KMS-11 (cell line): ENCODE data around the gene KLHL29.

ENCODE experiments used
- H2AFZ ChIP-seq: fragments of 200-600 bp; sonication (generic); 2 replicates; pipeline ENCODE4 v1.6.1; 2016; ENCODE audit warnings: antibody characterized with exemption, mixed run types, low read depth
- H3K27ac ChIP-seq: fragments of 200-600 bp; sonication (generic); 2 replicates; pipeline ENCODE4 v1.6.1; 2016; ENCODE audit warnings: mild to moderate bottlenecking, mixed run types
- H3K27me3 ChIP-seq: fragments of 200-600 bp; sonication (generic); 2 replicates; pipeline ENCODE4 v1.6.1; 2017; ENCODE audit warnings: mild to moderate bottlenecking, low read depth, mixed run types, moderate library complexity; ENCODE audit not compliant: insufficient read depth
- H3K36me3 ChIP-seq: fragments of 200-600 bp; sonication (generic); 2 replicates; pipeline ENCODE4 v1.6.1; 2017; ENCODE audit warnings: mild to moderate bottlenecking, mixed run types; ENCODE audit not compliant: insufficient read depth
- H3K4me1 ChIP-seq: fragments of 200-600 bp; sonication (generic); 2 replicates; pipeline ENCODE4 v1.6.1; 2016; ENCODE audit warnings: mild to moderate bottlenecking, low read depth, mixed run types; ENCODE audit not compliant: poor library complexity, severe bottlenecking
- H3K4me2 ChIP-seq: fragments of 200-600 bp; sonication (generic); 2 replicates; pipeline ENCODE4 v1.7.0; 2016; ENCODE audit warnings: mild to moderate bottlenecking, mixed run types
- H3K4me3 ChIP-seq: fragments of 200-600 bp; sonication (generic); IDR thresholded peaks from 2 replicates; pipeline ENCODE4 v1.6.1; 2017; ENCODE audit warnings: low read depth, low read length, mixed read lengths; ENCODE audit not compliant: insufficient read depth
- H3K79me2 ChIP-seq: fragments of 200-600 bp; sonication (generic); 2 replicates; pipeline ENCODE4 v1.6.1; 2016; ENCODE audit warnings: low read depth, mixed run types; ENCODE audit not compliant: insufficient read depth
- H3K9ac ChIP-seq: fragments of 200-600 bp; sonication (generic); 2 replicates; pipeline ENCODE4 v1.6.1; 2016; ENCODE audit warnings: mild to moderate bottlenecking, mixed run types
- H4K20me1 ChIP-seq: fragments of 200-600 bp; sonication (generic); 2 replicates; pipeline ENCODE4 v1.6.1; 2016; ENCODE audit warnings: mild to moderate bottlenecking, mixed run types; ENCODE audit not compliant: insufficient read depth
- TF ChIP-seq, protein P1 (sequence below): fragments of 200-600 bp; sonication (generic); conservative IDR thresholded peaks from 2 replicates; pipeline ENCODE4 v1.6.1; 2017; ENCODE audit warnings: low read depth, mild to moderate bottlenecking, antibody characterized with exemption, low read length, moderate library complexity, mixed read lengths

The KLHL29 gene

DNA sequence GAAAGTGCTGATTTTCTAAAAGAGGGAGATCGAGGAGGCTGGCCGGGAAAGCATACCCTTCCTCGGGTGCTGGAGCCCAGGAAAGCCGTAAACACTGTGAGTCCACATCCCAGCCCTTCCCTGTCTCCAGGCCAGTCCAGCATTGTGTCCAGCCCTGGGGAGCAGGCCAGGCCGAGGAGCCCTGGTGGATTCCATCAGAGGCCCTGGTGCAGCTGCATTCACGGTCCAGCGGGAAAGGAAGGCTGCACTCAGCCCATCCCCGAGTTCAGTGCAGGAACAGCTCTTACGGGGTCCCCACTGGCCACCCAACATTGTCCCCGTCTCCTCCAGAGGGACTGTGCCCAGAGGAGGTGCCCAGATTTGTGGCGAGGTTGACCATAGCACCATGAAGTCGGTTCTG lies 218.6 kb downstream of the KLHL29 start:
- Histone ChIP-seq H3K9ac (no peak overlapping the region), H3K4me3 (no peak overlapping the region), H3K4me2 (no peak overlapping the region), H3K27ac (no peak overlapping the region), H3K4me1 (no peaks in the 10 kb centered on the region), H2AFZ (no peak overlapping the region), H3K27me3 (no peaks in the 10 kb centered on the region), H4K20me1 (no peaks in the 10 kb centered on the region), H3K36me3 (no peaks in the 10 kb centered on the region), H3K79me2 (no peaks in the 10 kb centered on the region)
- TF ChIP-seq, protein P1, sequence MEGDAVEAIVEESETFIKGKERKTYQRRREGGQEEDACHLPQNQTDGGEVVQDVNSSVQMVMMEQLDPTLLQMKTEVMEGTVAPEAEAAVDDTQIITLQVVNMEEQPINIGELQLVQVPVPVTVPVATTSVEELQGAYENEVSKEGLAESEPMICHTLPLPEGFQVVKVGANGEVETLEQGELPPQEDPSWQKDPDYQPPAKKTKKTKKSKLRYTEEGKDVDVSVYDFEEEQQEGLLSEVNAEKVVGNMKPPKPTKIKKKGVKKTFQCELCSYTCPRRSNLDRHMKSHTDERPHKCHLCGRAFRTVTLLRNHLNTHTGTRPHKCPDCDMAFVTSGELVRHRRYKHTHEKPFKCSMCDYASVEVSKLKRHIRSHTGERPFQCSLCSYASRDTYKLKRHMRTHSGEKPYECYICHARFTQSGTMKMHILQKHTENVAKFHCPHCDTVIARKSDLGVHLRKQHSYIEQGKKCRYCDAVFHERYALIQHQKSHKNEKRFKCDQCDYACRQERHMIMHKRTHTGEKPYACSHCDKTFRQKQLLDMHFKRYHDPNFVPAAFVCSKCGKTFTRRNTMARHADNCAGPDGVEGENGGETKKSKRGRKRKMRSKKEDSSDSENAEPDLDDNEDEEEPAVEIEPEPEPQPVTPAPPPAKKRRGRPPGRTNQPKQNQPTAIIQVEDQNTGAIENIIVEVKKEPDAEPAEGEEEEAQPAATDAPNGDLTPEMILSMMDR = no peak

GRCh38 chr2:23604731-23605130 lies 219.8 kb downstream of the KLHL29 start:
- H3K9ac ChIP-seq = no peak overlapping the region
- no peak overlapping the region for H3K4me2 ChIP-seq
- no peak overlapping the region for H2AFZ ChIP-seq
- no peaks in the 10 kb centered on the region for H3K36me3 ChIP-seq
- no peaks in the 10 kb centered on the region for H3K27me3 ChIP-seq
- H3K27ac ChIP-seq = no peak overlapping the region
- H3K4me1 ChIP-seq = no peaks in the 10 kb centered on the region
- H3K79me2 ChIP-seq = no peaks in the 10 kb centered on the region
- H3K4me3 ChIP-seq = no peak overlapping the region
- H4K20me1 ChIP-seq = no peaks in the 10 kb centered on the region
- TF ChIP-seq, protein P1 = no peak

DNA sequence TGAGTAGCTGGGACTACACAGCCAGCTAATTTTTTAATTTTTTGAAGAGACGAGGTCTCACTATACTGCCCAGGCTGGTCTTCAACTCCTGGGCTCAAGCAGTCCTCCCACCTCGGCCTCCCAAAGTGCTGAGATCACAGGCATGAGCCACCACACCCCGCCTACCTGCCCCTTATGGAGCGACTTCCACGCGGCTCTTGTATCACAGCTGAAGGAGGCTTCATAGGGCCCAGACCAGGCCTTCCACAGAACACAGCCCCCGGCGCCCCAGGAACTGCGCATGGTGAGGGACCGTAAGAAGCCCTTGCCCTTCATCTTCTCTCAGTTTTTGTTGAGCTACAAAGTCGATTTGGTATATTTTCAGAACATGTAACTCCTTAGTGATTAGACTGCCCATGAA lies 220.3 kb downstream of the KLHL29 start:
- Histone ChIP-seq H4K20me1 (no peaks in the 10 kb centered on the region), H3K4me3 (no peak overlapping the region), H3K27ac (no peak overlapping the region), H3K4me2 (no peak overlapping the region), H3K79me2 (no peaks in the 10 kb centered on the region), H3K9ac (no peak overlapping the region), H2AFZ (no peak overlapping the region), H3K4me1 (no peaks in the 10 kb centered on the region), H3K36me3 (no peaks in the 10 kb centered on the region), H3K27me3 (no peaks in the 10 kb centered on the region)
- TF ChIP-seq, protein P1 = no peak

- no peak overlapping the region for H3K27ac ChIP-seq
- TF ChIP-seq, protein P1 = no peak
- no peaks in the 10 kb centered on the region for H3K27me3 ChIP-seq
Measured at GRCh38 chr2:23606196-23606595, 221.2 kb downstream of the KLHL29 start.

More at GRCh38 chr2:23606196-23606595, 221.2 kb downstream of the KLHL29 start:
- no peak overlapping the region for H3K4me3 ChIP-seq
- no peaks in the 10 kb centered on the region for H3K36me3 ChIP-seq
- H3K4me2 ChIP-seq = no peak overlapping the region
- H3K4me1 ChIP-seq = no peaks in the 10 kb centered on the region
- H2AFZ ChIP-seq = no peak overlapping the region
- no peak overlapping the region for H3K9ac ChIP-seq
- no peaks in the 10 kb centered on the region for H3K79me2 ChIP-seq
- no peaks in the 10 kb centered on the region for H4K20me1 ChIP-seq
